Pulmonary artery endothelial cell (primary cell): ENCODE data around the gene GNG7. TPM values are rescaled to one million over a fixed set of nuclear protein-coding genes. Genes with fewer than 3 reads are reported as not detected.
A peak's percentile ranks its signal among the peaks of the same experiment; 100 is the strongest.

ENCODE experiments used
- DNase-seq: peaks from one replicate; pipeline ENCODE4 v3.0.0-alpha.2; 2011; ENCODE audit warnings: low read depth, low spot score
- total RNA-seq: library from RNA; depleted of rRNA; stranded (reverse); fragments of >200 nt; gene quantifications from 2 replicates; pipeline ENCODE4 v1.2.3, GENCODE V29; 2014

GNG7 gene
- total RNA-seq, 1 donor from 2014 or later: 0.20 TPM

- no peak for DNase-seq
Measured at GRCh38 chr19:2490659-2491058, 211.8 kb downstream of the GNG7 start.

DNA sequence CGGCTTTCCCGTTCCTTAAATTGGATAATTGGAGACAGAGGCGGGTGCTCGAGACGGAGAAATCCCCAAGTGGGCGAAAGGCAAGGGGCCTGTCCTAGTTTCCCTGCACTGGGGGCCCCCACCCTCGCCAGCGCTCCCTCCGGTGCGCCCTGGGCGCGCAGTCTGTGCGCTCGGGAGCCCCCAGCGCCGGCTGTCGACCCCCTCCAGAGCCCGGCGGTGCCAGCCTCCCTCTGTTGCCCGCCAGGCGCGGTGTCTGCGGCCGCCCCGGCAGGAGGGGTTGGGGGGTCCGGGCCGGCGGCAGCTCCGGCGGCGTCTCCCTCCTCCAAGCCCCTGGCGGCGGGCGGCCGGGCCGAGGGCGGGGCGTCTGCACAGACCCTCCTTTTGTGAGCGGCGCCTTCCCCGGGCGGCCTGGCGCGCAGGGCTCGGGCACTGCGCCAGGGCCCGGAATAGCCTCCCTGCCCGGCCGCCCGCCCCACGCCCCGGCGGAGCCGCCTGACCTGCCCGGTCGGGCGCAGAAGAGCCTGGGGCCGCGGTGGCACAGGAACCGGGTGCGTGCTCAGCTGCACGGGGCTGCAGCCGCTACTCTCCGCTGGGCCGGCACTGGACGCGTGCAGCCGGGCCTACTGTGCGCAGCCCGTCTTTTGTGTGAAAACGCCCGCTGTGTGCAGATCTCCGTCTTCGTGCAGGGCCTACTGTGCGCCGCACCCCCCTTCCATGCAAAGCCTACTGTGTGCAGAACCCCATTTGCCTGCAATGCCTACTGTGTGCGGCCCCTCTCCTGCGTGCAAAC is 213.4 kb downstream of the GNG7 start:
- no peak for DNase-seq

DNA sequence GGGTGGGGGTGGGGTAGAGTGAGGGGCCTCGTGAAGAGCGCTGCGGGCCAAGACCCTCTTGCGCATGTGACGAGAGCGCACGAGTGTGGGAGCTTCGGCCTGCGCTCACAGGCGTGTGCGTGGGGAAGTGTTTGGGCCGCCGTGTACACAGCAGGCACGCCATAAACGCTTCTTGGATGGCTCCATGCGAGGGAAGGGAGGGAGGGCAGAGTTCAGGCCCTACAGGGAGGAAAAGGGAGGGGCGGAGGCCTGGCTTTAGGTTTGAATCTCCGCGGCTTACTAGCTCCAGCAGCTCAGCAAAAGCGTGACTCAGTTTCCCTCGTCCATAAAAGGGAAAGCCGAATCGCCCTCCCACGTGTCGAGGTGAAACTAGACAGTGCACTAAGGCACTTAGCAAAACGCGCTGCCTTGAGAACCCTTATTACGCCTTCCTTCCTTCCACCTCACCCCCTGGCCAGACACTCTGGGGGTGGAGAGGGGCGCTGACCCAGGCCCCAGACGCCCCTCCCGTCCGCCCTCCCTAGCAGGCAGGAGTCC is 214.0 kb downstream of the GNG7 start:
- DNase-seq: no peak

GRCh38 chr19:2487842-2488241 is 214.7 kb downstream of the GNG7 start:
- DNase-seq: no peak

- DNase-seq: no peak
Measured at GRCh38 chr19:2487090-2487489, 215.4 kb downstream of the GNG7 start.

DNA sequence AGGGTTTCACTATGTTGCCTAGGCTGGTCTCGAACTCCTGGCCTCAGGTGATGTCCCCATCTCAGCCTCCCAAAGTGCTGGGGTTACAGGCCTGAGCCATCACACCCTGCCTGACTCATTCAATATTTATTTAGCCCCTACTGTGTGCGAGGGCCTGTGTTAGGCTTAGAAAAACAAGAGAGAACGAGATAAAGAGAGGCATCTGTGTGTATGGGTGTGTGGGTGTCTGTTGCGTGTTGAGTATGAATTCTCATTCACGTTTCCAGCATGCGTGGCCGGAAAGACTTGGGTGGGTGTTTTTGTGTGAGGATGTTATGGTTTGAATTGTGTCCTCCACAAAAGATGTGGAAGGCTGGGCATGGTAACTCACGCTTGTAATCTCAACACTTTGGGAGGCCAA is 217.1 kb downstream of the GNG7 start:
- no peak for DNase-seq

DNA sequence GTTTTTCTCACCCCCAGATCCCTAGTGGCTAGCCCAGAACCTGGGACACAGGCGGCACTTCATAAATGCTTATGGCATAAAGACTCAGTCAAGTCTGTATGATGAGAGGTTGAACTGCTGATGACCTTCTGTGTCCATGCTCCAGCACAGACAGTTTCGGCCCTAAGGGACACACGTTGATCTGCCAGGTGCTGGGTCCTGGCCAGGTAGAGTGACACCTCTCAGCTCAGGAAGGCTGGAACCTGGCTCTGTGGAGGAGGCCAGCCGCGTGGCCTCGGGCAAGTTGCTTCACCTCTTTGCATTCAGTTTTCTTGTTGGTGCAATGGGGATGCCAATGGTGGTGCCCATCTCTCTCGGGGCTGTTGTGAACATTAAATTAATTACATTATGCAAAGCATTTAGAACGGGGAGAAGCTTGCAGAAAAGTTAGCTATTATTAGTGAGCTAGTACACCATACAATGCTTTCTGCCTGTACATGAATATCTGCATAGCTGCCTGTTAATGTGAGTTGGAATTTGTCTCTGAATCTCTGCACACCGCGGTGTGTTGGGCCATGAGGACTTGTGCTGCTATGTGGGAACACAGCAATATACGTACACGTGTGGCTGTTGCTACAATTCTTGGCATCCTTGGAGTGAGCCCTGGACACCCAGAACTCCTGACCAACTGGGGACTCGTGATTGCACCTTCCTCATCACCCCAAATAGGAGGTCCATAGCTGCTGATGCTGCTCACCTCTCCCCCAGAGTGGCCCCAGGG is 218.1 kb downstream of the GNG7 start:
- no peak for DNase-seq

- no peak for DNase-seq
Measured at GRCh38 chr19:2483484-2484151, 218.9 kb downstream of the GNG7 start.

DNA sequence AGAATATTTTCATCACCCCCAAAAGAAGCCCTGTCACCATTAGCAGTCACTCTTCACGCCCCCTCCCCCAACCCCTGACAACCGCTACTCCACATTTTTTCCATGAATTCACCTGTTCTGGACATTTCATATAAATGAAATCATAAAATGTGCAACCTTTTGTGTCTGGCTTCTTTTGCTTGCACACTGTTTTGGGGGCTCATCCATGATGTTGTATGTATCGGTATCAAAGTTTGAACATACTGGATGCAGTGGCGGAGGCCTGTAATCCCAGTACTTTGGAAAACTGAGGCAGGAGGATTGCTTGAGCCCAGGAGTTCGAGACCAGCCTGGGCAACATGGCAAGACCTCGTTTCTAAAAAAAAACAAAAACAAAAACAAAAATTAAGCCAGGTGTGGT is 219.4 kb downstream of the GNG7 start:
- no peak for DNase-seq

GRCh38 chr19:2482354-2483038 is 220.0 kb downstream of the GNG7 start:
- no peak for DNase-seq

DNA sequence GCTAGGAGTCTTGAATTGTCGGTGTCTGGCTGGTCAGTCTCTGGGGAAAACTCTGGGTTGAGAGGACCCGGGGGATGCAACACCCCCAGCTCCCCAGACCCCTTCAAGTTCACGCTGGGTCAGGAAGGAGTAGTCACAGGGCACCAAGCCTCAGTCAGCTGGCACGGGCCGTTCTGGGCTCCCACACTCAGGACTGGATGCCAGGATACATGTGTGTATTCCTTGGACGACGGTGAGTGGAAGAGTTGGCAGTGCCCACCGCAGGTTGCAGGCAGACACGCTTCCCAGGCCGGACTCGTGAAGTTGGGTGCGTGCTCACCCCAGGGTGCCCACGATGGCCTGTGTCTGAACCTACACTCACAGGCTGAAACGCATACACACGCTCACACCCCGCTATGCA is 221.0 kb downstream of the GNG7 start:
- DNase-seq: no peak

- no peak for DNase-seq
Measured at GRCh38 chr19:2479556-2480194, 222.8 kb downstream of the GNG7 start.

- DNase-seq: no peak
Measured at GRCh38 chr19:2478756-2479555, 223.5 kb downstream of the GNG7 start.

GRCh38 chr19:2478278-2478755 is 224.2 kb downstream of the GNG7 start:
- no peak for DNase-seq

- DNase-seq: no peak
Measured at GRCh38 chr19:2477732-2478191, 224.7 kb downstream of the GNG7 start.

GRCh38 chr19:2477141-2477710 is 225.3 kb downstream of the GNG7 start:
- DNase-seq: no peak

DNA sequence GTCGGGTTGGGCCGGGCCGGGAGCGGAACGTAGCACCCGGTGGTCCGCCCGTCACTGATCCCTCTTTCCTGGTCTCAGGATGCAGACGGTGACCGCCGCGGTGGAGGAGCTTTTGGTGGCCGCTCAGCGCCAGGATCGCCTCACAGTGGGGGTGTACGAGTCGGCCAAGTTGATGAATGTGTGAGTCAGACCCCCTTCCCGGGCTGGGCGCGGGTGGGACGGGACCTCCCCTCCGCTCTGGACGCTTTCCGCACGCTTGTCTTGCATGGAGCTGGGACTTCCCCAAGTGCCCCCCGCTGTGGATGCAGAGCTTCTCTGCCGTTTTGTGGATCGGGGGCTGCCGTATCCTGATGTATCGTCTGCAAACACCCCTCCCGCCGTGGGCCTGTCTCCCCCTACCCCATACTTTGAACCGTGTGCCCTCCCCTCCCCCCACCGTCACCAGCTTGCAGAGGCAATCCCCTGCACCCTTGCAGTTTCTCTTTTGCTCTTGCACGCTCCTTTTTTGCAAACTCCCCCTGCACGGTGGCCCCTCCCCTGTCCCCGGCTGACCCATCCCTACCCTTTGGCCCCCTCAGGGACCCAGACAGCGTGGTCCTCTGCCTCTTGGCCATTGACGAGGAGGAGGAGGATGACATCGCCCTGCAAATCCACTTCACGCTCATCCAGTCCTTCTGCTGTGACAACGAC is 225.9 kb downstream of the GNG7 start:
- no peak for DNase-seq

GRCh38 chr19:2475702-2476450 is 226.6 kb downstream of the GNG7 start, which contains the start of gene GADD45B:
Gene GADD45B, plus strand, starts transcription at chr19:2476127. Its CDS starts 232 bp downstream, at chr19:2476359.
- peak; percentile 91 for DNase-seq
